ENCODE measurements around the gene KEL.

The KEL gene

DNA sequence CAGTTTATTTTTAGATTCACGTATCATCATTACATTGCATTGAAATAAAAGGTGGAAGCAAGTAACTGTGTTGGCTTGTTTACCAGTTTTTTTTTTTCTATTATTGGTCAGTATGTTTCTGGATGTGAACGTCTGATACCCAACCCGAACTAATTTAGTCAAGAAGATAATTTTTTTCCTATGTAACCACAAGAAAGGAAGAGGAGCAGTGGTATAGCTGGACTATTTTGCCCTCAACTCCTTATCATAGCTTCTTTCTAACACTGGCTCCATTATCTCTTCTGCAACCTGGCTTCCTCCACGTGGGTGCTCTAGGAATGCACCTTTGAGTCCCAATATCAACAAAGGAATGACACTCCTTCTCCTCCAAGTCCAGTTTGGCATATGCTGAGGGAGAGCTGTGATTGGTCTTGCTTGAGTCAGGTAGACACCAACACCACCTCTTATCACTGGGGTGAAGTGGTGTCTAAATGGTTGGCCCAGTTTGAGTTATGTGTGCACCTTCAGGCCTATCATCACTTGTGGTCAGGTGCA is 35.4 kb upstream of the KEL start:
- peaks cover 3% of the 10 kb centered on the region; the same call in 1 of the 2 replicates for H3K4me1 ChIP-seq (ENCODE audit: low read length)
- no peaks in the 10 kb centered on the region for H3K27me3 ChIP-seq (replicated peaks; ENCODE audit: insufficient read depth, low read length)
- no peaks in the 10 kb centered on the region for H4K20me1 ChIP-seq (ENCODE audit: insufficient read depth, low read length)
- no peak overlapping the region for H2AFZ ChIP-seq (ENCODE audit: low read length)
- H3K79me2 ChIP-seq (ENCODE audit: low read length): no peaks in the 10 kb centered on the region
- no peak overlapping the region for H3K9ac ChIP-seq (ENCODE audit: low read length)
- no peak overlapping the region for H3K4me2 ChIP-seq (ENCODE audit: low read depth, low read length)
- no peak overlapping the region for H3K27ac ChIP-seq (ENCODE audit: low read length)
- H3K36me3 ChIP-seq (replicated peaks; ENCODE audit: insufficient read depth, low read length): no peaks in the 10 kb centered on the region
- no peaks in the 10 kb centered on the region for H3K9me2 ChIP-seq (replicated peaks; ENCODE audit: insufficient read depth, low read length)
- H3K4me3 ChIP-seq (ENCODE audit: low read length): no peak overlapping the region
- no peak for TF ChIP-seq EZH2 (optimal IDR thresholded peaks at IDR 0.05; ENCODE audit: low read depth, low read length)
- TF ChIP-seq EZH2phosphoT487 (IDR thresholded peaks at IDR 0.05; ENCODE audit: low read length): no peak
- no peak for TF ChIP-seq CTCF (IDR thresholded peaks at IDR 0.05; ENCODE audit: low read length)
- no peaks in the 10 kb centered on the region for H3K9me3 ChIP-seq (replicated peaks; ENCODE audit: insufficient read depth, low read length)
- H3F3A ChIP-seq (ENCODE audit: insufficient read depth, low read length): no peaks in the 10 kb centered on the region
- no peak for DNase-seq

DNA sequence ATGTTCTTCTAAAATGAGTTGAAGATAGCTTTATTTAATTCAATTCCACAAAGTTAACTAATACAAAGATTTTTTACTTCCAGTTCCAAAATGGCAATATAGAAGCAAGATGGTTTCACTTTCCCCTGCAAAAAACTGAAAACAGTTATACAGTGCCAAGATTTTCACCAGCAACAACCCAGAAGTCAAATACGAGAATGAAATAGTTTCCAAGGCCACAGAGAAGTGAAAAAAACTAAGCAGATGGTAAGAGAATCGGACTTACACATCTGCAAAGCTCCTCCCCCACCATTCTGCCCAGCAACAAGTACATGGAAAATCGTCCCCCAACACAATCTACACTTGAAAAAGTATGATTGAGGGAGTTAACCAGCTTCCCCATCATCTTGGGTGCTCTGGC is 30.3 kb upstream of the KEL start:
- Histone ChIP-seq H2AFZ (ENCODE audit: low read length) (peak overlapping the region; percentile 37), H3K9ac (ENCODE audit: low read length) (no peak overlapping the region), H3K4me3 (ENCODE audit: low read length) (no peak overlapping the region), H3K36me3 (replicated peaks; ENCODE audit: insufficient read depth, low read length) (no peaks in the 10 kb centered on the region), H3K79me2 (ENCODE audit: low read length) (no peaks in the 10 kb centered on the region), H3K4me1 (ENCODE audit: low read length) (peaks cover 7% of the 10 kb centered on the region; the same call in 1 of the 2 replicates), H3K9me3 (replicated peaks; ENCODE audit: insufficient read depth, low read length) (no peaks in the 10 kb centered on the region), H3K4me2 (ENCODE audit: low read depth, low read length) (peak overlapping the region; percentile 33), H3K27ac (ENCODE audit: low read length) (no peak overlapping the region), H4K20me1 (ENCODE audit: insufficient read depth, low read length) (no peaks in the 10 kb centered on the region), H3F3A (ENCODE audit: insufficient read depth, low read length) (no peaks in the 10 kb centered on the region), H3K9me2 (replicated peaks; ENCODE audit: insufficient read depth, low read length) (no peaks in the 10 kb centered on the region), H3K27me3 (replicated peaks; ENCODE audit: insufficient read depth, low read length) (no peaks in the 10 kb centered on the region)
- DNase-seq: peak; percentile 58
- TF ChIP-seq EZH2phosphoT487 (IDR thresholded peaks at IDR 0.05; ENCODE audit: low read length): no peak
- TF ChIP-seq EZH2 (optimal IDR thresholded peaks at IDR 0.05; ENCODE audit: low read depth, low read length): no peak
- no peak for TF ChIP-seq CTCF (IDR thresholded peaks at IDR 0.05; ENCODE audit: low read length)

- Histone ChIP-seq H3K4me3 (ENCODE audit: low read length) (no peak overlapping the region), H3K4me2 (ENCODE audit: low read depth, low read length) (no peak overlapping the region), H3K9me2 (replicated peaks; ENCODE audit: insufficient read depth, low read length) (no peaks in the 10 kb centered on the region), H3K27ac (ENCODE audit: low read length) (no peak overlapping the region), H2AFZ (ENCODE audit: low read length) (no peak overlapping the region), H3K36me3 (replicated peaks; ENCODE audit: insufficient read depth, low read length) (no peaks in the 10 kb centered on the region), H3K4me1 (ENCODE audit: low read length) (no peaks in the 10 kb centered on the region), H3K9me3 (replicated peaks; ENCODE audit: insufficient read depth, low read length) (no peaks in the 10 kb centered on the region), H3K79me2 (ENCODE audit: low read length) (no peaks in the 10 kb centered on the region), H4K20me1 (ENCODE audit: insufficient read depth, low read length) (no peaks in the 10 kb centered on the region), H3K9ac (ENCODE audit: low read length) (no peak overlapping the region), H3F3A (ENCODE audit: insufficient read depth, low read length) (no peaks in the 10 kb centered on the region), H3K27me3 (replicated peaks; ENCODE audit: insufficient read depth, low read length) (no peaks in the 10 kb centered on the region)
- no peak for DNase-seq
- TF ChIP-seq EZH2phosphoT487 (IDR thresholded peaks at IDR 0.05; ENCODE audit: low read length): no peak
- TF ChIP-seq CTCF (IDR thresholded peaks at IDR 0.05; ENCODE audit: low read length): no peak
- no peak for TF ChIP-seq EZH2 (optimal IDR thresholded peaks at IDR 0.05; ENCODE audit: low read depth, low read length)
These were observed 22.1 kb upstream of the KEL start for GRCh38 chr7:142984297-142984696.
